RCC 7860 (cell line): ENCODE data around the gene CSPG4.

Source experiments
- DNase-seq: peaks from one replicate; pipeline ENCODE4 v3.0.0-alpha.2; 2015; ENCODE audit warnings: low spot score
- FAIRE-seq: peaks from 2 replicates; lab custom pipeline; 2012; peaks lifted over from hg19 to GRCh38; lab: Jason Lieb, UNC

Gene CSPG4

DNA sequence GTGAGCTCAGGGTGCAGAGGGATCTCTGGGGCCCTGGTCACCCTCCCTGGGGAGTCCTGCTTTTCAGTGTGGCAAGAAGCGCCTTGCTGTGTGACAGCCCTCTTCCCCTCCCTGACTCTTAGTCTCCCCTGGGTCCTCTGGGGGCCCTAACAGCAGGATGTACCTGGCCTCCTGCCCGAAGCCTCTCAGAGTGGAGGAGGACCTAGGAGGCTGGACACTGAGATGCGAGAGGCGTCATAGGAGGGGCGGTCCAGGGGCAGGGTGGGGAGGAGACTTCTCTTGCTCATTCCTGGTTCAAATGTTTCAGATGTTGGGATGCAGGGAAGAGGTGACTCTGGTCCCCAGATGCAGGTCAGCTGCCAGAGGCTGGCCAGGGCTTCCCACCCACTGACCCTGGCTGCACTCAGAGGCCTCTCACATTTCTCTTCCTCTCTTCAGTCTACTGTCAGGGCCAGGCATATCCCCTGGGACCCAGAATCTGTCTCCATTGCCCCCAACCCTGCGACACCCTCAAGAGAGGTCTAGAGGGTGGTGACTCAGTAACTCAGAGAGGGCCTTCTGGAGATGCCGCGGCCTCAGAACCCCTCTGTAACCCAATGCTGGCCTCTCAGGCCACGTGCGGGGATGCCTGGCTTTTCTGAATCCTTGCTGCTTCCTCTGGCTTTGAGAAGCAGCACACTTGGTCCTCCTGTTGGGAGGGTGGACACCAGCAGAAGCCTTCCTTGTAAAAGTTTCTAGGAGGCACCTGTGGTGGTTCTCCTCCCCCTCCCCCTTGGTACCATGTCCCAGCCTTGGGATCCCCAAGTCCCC, 39.0 kb downstream of the CSPG4 start:
- FAIRE-seq (no peak), DNase-seq (no peak)

DNA sequence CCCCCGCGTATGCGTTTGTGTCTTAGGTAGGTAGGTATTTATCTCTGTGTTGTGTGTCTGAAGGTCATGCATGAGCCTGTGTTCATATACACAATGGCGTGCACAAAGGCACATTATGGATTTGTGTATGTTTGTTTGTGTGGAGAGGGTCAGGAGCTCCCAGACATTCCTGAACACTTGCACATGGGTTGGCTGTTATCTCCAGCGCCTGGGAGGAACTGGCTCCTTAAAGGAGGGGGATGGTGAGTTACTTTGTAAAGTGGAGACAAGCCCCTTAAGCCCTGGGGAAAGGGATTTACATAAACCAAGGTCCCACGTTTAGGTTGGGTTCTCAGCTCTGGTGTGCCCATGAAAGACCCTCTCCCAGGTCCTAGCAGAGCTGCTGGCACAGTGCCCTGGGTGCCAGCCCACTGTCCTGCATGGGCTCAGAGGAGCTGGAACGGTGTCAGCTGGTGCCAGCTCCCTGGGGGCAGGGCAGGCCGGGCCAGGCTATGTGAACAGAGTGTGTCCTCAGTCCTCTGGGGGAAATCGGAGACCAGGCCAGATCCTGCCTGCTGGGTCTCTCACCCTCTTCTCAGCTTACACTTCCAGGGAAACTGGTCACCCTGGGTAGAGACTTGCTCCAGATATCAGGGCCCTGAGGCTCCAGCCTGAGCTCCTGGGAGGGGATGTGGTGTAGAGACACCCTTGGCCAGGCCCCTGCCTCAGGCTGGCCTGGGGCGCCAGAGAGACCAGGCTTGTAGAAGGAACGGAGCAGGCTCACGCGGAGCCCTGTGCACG, 39.8 kb downstream of the CSPG4 start:
- FAIRE-seq = no peak
- DNase-seq = no peak

GRCh38 chr15:75671730-75672602, 40.7 kb downstream of the CSPG4 start:
- FAIRE-seq = no peak

DNA sequence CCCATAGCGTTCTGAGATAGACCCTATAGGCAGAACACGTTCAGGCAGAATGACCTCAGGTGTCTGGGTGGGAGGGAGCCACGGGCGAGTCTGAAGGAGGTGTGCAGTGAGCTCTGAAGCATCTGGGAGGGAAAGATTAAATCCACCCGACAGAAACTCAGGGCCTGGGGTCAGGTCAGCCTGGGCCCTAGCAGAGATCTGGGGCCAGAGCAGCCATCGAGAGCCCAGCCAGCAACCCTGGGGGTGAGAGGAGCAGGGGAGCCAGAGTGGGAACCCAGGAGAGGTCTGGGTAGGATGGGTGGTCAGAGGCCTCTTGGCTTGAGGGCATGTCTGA, 42.8 kb downstream of the CSPG4 start:
- no peak for DNase-seq
- no peak for FAIRE-seq

More at GRCh38 chr15:75671730-75672602, 40.7 kb downstream of the CSPG4 start:
- DNase-seq = no peak

DNA sequence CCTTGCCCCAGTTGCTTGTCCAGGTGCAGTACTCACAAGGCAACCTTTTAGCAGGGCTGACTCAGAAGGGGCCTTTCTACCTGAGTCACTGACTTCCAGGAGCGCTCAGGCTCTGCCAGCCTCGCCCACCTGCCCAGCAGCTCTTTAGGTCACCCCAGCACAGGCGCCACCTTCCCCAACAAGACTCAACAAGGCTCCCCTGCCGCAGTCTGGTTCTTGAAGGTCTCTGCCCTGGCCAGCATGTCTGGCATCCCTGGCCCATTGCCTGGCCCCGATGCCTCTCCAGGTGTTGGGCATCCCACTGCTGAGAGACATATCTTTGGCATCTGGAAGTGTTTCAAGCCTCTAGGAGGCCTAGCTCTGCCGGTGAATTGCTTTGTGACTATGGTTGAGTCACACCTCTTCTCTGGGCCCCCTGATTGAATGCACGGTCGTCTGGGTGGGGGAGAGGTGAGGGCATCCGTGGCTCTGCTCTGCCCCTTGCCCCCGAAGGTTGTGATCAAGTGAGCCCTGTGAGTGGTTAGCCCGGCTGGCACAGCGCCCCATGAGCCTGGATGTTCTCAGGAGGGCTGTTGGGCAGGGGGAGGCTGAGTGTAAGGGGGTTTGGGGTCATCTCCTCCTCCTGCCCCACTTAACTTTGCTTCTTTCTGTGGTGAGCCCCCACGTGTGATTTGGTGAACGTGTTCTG, 43.3 kb downstream of the CSPG4 start:
- DNase-seq = peak; percentile 59
- no peak for FAIRE-seq

GRCh38 chr15:75666823-75667501, 45.7 kb downstream of the CSPG4 start:
- DNase-seq (peak; percentile 98), FAIRE-seq (peak; percentile 84)

- no peak for FAIRE-seq
- DNase-seq = no peak
Observed at GRCh38 chr15:75663931-75664421, 48.7 kb downstream of the CSPG4 start.

DNA sequence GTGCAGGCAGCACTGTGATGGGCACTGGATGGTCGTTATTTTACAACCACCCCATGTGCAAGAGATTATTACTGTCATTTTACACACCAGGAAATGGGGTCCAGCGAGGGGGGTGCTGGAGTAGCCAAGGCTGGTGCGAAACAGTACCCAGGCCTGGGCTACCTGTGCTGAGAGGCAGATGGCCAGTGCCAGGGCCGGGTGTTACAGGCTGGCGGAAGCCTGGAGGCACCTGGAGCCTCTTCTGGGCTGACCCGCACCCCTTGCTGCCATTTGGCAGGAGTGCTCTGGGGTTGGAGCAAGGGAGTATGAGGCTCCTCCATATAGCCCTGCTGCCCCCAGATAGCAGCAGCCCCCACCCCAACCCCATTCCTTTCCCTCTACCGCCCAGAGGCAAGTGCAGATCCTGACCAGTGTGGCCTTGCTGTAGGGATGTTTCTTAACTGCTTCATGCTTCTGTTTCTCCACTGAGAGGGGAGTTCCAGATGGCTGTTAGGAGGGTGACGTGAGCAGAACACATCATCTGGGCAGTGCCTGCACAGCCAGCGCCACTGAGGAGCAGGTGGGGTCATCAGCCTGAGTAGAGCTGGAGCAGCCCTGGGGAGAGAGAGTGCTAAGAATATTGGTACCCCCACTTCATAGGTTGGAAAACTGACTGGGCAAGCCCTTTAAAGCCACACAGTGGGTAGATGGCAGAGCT, 49.7 kb downstream of the CSPG4 start:
- DNase-seq = no peak
- no peak for FAIRE-seq

DNA sequence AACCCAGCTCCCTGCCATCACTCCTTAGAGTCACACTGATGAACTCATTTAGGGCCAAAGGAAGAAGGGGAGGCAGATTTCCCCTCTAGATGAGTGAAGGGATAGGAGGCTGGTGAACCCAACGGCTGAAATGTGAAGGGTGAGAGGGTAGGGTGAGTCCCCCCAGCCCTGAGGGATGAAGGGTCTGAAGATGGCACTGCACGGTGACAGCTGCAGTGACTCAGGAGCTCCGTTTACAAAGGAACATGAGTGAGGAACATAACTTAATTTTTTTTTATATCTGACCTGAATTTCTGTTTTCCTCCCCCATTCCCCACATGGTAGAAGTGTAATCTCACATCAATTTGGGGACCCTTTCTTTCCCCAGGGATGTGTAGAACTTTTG, 50.9 kb downstream of the CSPG4 start:
- FAIRE-seq (no peak), DNase-seq (no peak)

- DNase-seq (peak; percentile 80), FAIRE-seq (no peak)
Observed at GRCh38 chr15:75661100-75661755, 51.4 kb downstream of the CSPG4 start.

GRCh38 chr15:75659928-75660645, 52.6 kb downstream of the CSPG4 start:
- no peak for DNase-seq
- FAIRE-seq = no peak

DNA sequence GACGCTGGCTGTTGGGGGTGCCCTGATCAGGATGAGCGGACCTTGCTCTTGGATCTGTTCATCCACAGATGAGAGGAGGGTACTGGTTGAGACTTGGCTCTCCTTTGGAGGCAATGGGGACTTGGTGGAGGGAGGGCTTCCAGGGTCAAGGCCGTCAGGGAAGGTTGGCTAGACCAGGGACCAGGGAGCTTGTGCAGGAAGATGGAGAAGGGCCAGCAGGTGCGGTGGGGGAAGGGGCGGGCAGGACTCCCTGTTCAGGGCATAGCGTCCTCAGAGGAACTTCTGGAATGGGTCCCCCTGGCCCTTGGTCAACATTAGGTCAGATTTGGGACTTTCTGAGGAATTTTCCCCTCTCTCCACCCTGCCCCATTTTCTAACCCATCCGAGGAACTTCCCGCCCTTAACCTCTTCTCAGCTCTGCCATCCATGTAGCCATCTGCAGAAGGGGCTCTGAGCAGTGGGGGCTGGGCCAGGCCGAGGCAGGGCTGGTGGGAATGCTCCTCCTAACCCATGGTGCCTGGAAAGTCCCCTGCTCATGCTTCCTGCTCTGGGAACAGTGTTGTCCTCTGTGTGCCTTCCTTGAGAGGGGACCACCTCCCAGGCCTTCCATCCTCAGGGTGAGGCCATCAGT, 53.4 kb downstream of the CSPG4 start:
- FAIRE-seq (no peak), DNase-seq (no peak)

- DNase-seq (no peak), FAIRE-seq (no peak)
Observed at GRCh38 chr15:75656813-75657212, 55.8 kb downstream of the CSPG4 start.

GRCh38 chr15:75656331-75656730, 56.3 kb downstream of the CSPG4 start:
- DNase-seq = no peak
- no peak for FAIRE-seq

GRCh38 chr15:75655931-75656330, 56.7 kb downstream of the CSPG4 start:
- no peak for FAIRE-seq
- DNase-seq = no peak

DNA sequence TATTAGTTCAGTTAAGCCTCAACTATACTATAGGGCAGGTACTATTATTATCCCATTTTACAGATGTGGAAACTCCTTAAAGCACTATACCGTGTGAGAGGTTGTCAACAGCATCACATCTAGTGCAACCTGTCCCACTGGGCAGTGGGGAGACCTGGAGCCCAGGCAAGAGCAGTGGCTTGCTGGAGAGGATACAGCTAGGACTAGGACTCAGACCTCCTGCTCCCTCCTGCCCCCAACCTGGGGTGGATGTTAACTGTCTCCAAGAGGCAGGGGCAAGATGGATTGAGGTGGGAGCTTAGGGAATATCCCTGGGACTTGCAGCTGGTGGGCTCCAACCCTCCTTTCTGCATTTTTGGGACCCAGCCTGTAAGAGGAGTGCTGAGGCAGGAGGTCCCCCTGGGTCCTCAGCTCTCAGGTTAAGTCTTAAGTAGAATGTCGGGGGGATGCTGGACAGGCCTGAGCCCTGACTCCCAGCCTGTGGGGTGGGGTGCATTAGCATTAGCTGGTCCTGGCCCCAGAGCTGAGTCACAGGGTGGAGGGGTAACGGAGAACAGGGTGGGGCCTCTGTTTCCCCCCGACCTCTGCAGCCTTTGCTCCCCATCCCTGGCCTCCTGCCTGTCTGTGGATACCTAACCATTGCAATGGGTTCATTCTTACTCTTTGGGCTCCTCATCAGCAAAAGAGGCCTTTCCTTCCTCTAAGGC, 58.3 kb downstream of the CSPG4 start:
- DNase-seq = no peak
- no peak for FAIRE-seq

- FAIRE-seq (no peak), DNase-seq (no peak)
Observed at GRCh38 chr15:75653347-75653913, 59.2 kb downstream of the CSPG4 start.
